IPS DF 19.7 (cell line): ENCODE measurements around the gene APBA3.

Experiments
- DNase-seq: peaks from one replicate; pipeline ENCODE4 v3.0.0-alpha.2; 2013; ENCODE audit warnings: low read depth, low spot score

Gene APBA3

GRCh38 chr19:3785938-3786824 is 24.7 kb upstream of the APBA3 start, which contains the start of gene MATK:
Gene MATK (minus strand): TSS chr19:3786381. CDS start chr19:3785135, 1,246 bp downstream.
- DNase-seq, result no peak

GRCh38 chr19:3785451-3785937 is 24.0 kb upstream of the APBA3 start:
- no peak for DNase-seq

- no peak for DNase-seq
Observed at GRCh38 chr19:3784607-3785450, 23.3 kb upstream of the APBA3 start.

GRCh38 chr19:3783660-3784584 is 22.4 kb upstream of the APBA3 start:
- no peak for DNase-seq

- no peak for DNase-seq
Observed at GRCh38 chr19:3782903-3783302, 21.4 kb upstream of the APBA3 start.

- no peak for DNase-seq
Observed at GRCh38 chr19:3782330-3782729, 20.8 kb upstream of the APBA3 start.

- no peak for DNase-seq
Observed at GRCh38 chr19:3781603-3782002, 20.1 kb upstream of the APBA3 start.

- DNase-seq, result no peak
Observed at GRCh38 chr19:3780786-3781304, 19.4 kb upstream of the APBA3 start.

- no peak for DNase-seq
Observed at GRCh38 chr19:3778899-3779723, 17.6 kb upstream of the APBA3 start.

- no peak for DNase-seq
Observed at GRCh38 chr19:3778104-3778867, 16.8 kb upstream of the APBA3 start.

GRCh38 chr19:3776479-3777040 is 15.1 kb upstream of the APBA3 start:
- no peak for DNase-seq

- DNase-seq, result no peak
Observed at GRCh38 chr19:3775831-3776230, 14.3 kb upstream of the APBA3 start.

GRCh38 chr19:3775374-3775711 is 13.9 kb upstream of the APBA3 start:
- no peak for DNase-seq

GRCh38 chr19:3774621-3775373 is 13.3 kb upstream of the APBA3 start:
- no peak for DNase-seq

- DNase-seq, result no peak
Observed at GRCh38 chr19:3773814-3774515, 12.5 kb upstream of the APBA3 start.

- no peak for DNase-seq
Observed at GRCh38 chr19:3771906-3772455, 10.5 kb upstream of the APBA3 start, which contains the start of gene RAX2. Gene RAX2 (minus strand): TSS chr19:3772228. CDS start chr19:3771742, 486 bp downstream.
